Testis (tissue), 2 donors: ENCODE measurements around the gene PDXDC1.
"Not testable (repeated sequence)": the region's sequence is repeated elsewhere in the genome, so short reads cannot be mapped to it uniquely, and the experiment has no call there.

ENCODE experiments used
- CTCF ChIP-seq, 3 experiments: fragments of 450-650 bp in 2 of 3; fragments of 200-600 bp in 1 of 3; sonication (generic) in 1 of 3; IDR thresholded peaks; one replicate each; pipeline ENCODE4 v1.5.1; 2016 to 2019; ENCODE audit warnings: antibody characterized with exemption in 3 of 3, mild to moderate bottlenecking in 2 of 3, moderate library complexity in 1 of 3
- POLR2A ChIP-seq: fragments of 450-650 bp; IDR thresholded peaks from one replicate; pipeline ENCODE4 v1.6.1; 2017; ENCODE audit warnings: antibody characterized with exemption, mild to moderate bottlenecking, moderate library complexity

DNA sequence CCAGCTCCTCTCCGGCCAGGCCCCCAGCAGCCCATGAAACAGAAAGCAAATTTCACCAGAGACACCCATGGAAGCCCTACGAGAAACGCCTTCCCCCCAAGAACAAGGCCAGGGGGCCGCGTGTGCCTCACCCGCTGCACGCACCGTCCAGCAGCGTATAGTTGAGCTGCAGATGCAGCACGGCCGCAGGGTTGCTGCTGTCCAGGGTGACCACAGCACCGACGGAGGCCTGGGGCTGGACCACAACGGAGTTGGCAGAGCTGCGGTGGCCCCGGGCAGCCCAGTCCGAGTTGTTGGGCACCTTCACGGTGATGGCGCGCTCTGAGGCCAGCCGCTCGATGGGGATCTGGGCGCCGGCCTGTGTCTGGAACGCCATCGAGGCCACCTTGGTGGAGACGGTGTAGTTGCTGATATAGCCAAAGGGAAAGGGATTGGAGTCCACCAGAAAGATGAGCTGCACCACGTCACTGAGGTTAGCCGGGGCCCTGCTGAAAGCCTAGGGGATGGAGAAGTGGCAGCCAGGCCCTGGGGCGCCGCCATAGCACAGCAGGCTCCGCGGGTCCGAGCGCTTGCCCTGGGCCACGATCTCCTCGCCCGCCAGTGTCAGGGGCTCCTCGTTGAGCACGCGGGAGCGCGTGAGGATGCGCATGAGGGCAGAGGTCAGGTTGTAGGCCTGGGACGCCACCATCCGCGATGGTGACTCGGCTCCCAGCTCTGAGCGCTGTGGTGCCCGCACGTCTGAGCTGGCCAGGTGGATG, 156.3 kb downstream of the PDXDC1 start:
- TF ChIP-seq CTCF (IDR thresholded peaks at IDR 0.05); POLR2A: not testable (repeated sequence)
